H9 (cell line): ENCODE results near the gene PACS1. TPM values are rescaled to one million over a fixed set of nuclear protein-coding genes. Genes with fewer than 3 reads are reported as not detected.

ENCODE experiments used
- DNase-seq: peaks from one replicate; pipeline ENCODE4 v3.0.0-alpha.2; 2017
- H2AFZ ChIP-seq: one replicate; pipeline ENCODE4 v1.6.1; 2013; ENCODE audit warnings: mild to moderate bottlenecking, low read length, control low read depth, moderate library complexity
- H2AK5ac ChIP-seq: 2 replicates; pipeline ENCODE4 v1.6.1; 2013; ENCODE audit warnings: low read length, control low read depth, mixed read lengths; ENCODE audit not compliant: insufficient read length
- H2BK120ac ChIP-seq: one replicate; pipeline ENCODE4 v1.6.1; 2013; ENCODE audit warnings: low read depth, mild to moderate bottlenecking, low read length, control low read depth, inconsistent platforms; ENCODE audit not compliant: poor library complexity, severe bottlenecking
- H2BK12ac ChIP-seq: 2 replicates; pipeline ENCODE4 v1.6.1; 2013; ENCODE audit warnings: low read length, control low read depth, mixed read lengths, low read depth; ENCODE audit not compliant: insufficient read length
- H2BK15ac ChIP-seq: 2 replicates; pipeline ENCODE4 v1.6.1; 2013; ENCODE audit warnings: low read depth, low read length, control low read depth
- H2BK20ac ChIP-seq: one replicate; pipeline ENCODE4 v1.6.1; 2013; ENCODE audit warnings: low read depth, mild to moderate bottlenecking, low read length, control low read depth, inconsistent platforms; ENCODE audit not compliant: poor library complexity, severe bottlenecking
- H2BK5ac ChIP-seq: 2 replicates; pipeline ENCODE4 v1.6.1; 2013; ENCODE audit warnings: low read length, control low read depth, mixed read lengths; ENCODE audit not compliant: insufficient read length
- H3K14ac ChIP-seq: 2 replicates; pipeline ENCODE4 v1.6.1; 2013; ENCODE audit warnings: low read length, control low read depth; ENCODE audit not compliant: insufficient read depth
- H3K18ac ChIP-seq: 2 replicates; pipeline ENCODE4 v1.6.1; 2013; ENCODE audit warnings: low read depth, mild to moderate bottlenecking, mixed read lengths, low read length, control low read depth; ENCODE audit not compliant: insufficient read length
- H3K23ac ChIP-seq: 2 replicates; pipeline ENCODE4 v1.6.1; 2013; ENCODE audit warnings: low read length, control low read depth, mixed read lengths, low read depth; ENCODE audit not compliant: insufficient read length
- H3K23me2 ChIP-seq: 2 replicates; pipeline ENCODE4 v1.6.1; 2013; ENCODE audit warnings: low read depth, mild to moderate bottlenecking, mixed read lengths, low read length, control low read depth; ENCODE audit not compliant: insufficient read length, poor library complexity, severe bottlenecking
- H3K27ac ChIP-seq: 2 replicates; pipeline ENCODE4 v1.5.1; 2013; ENCODE audit warnings: low read length, control low read depth, mixed read lengths, low read depth; ENCODE audit not compliant: insufficient read length
- H3K27me3 ChIP-seq: 2 replicates; pipeline ENCODE4 v1.6.1; 2013; ENCODE audit warnings: low read length, control low read depth, inconsistent platforms; ENCODE audit not compliant: insufficient read depth
- H3K4ac ChIP-seq: 2 replicates; pipeline ENCODE4 v1.6.1; 2013; ENCODE audit warnings: low read depth, mild to moderate bottlenecking, control low read depth, inconsistent platforms, low read length, moderate library complexity
- H3K4me1 ChIP-seq: 2 replicates; pipeline ENCODE4 v1.6.1; 2013; ENCODE audit warnings: low read length, control low read depth, inconsistent platforms; ENCODE audit not compliant: insufficient read depth
- H3K4me2 ChIP-seq: 2 replicates; pipeline ENCODE4 v1.6.1; 2013; ENCODE audit warnings: low read length, control low read depth, mixed read lengths; ENCODE audit not compliant: insufficient read length, insufficient read depth
- H3K56ac ChIP-seq: 2 replicates; pipeline ENCODE4 v1.6.1; 2013; ENCODE audit warnings: low read depth, mild to moderate bottlenecking, mixed read lengths, low read length, control low read depth; ENCODE audit not compliant: insufficient read length
- H3K79me1 ChIP-seq: 2 replicates; pipeline ENCODE4 v1.6.1; 2013; ENCODE audit warnings: low read depth, mild to moderate bottlenecking, moderate library complexity, low read length, control low read depth, inconsistent platforms; ENCODE audit not compliant: insufficient read depth, poor library complexity, severe bottlenecking
- H3K79me2 ChIP-seq: 2 replicates; pipeline ENCODE4 v1.6.1; 2013; ENCODE audit warnings: low read length, control low read depth, inconsistent platforms; ENCODE audit not compliant: insufficient read depth
- H3K9ac ChIP-seq: 2 replicates; pipeline ENCODE4 v1.6.1; 2013; ENCODE audit warnings: low read length, control low read depth, mixed read lengths; ENCODE audit not compliant: insufficient read length; ENCODE audit errors: extremely low read depth
- H3K9me3 ChIP-seq: one replicate; pipeline ENCODE4 v1.6.1; 2013; ENCODE audit warnings: low read depth, low read length, inconsistent platforms; ENCODE audit not compliant: control insufficient read depth
- H3T11ph ChIP-seq: one replicate; pipeline ENCODE4 v1.6.1; 2013; ENCODE audit warnings: mild to moderate bottlenecking, low read length, control low read depth, inconsistent platforms
- H4K20me1 ChIP-seq: one replicate; pipeline ENCODE4 v1.6.1; 2013; ENCODE audit not compliant: control insufficient read depth, insufficient read length, insufficient read depth
- H4K5ac ChIP-seq: 2 replicates; pipeline ENCODE4 v1.6.1; 2013; ENCODE audit warnings: low read depth, mild to moderate bottlenecking, mixed read lengths, low read length, control low read depth; ENCODE audit not compliant: insufficient read length
- H4K8ac ChIP-seq: replicated peaks from 2 replicates; pipeline ENCODE4 v1.6.1; 2013; ENCODE audit warnings: low read length, control low read depth, mixed read lengths, low read depth; ENCODE audit not compliant: insufficient read length
- H4K91ac ChIP-seq: 2 replicates; pipeline ENCODE4 v1.6.1; 2013; ENCODE audit warnings: low read depth, mild to moderate bottlenecking, moderate library complexity, mixed read lengths, low read length, control low read depth; ENCODE audit not compliant: insufficient read length
- H3K27ac Mint-ChIP-seq, 3 experiments: 2 replicates in 2 of 3; 3 replicates in 1 of 3; pipeline ENCODE4 v1.8.0; 2020 to 2021; ENCODE audit warnings: mixed read lengths in 3 of 3, mild to moderate bottlenecking in 1 of 3, moderate library complexity in 1 of 3
- H3K27me3 Mint-ChIP-seq: 2 replicates; pipeline ENCODE4 v1.8.0; 2021; ENCODE audit warnings: low read depth, mild to moderate bottlenecking, moderate library complexity, mixed read lengths
- H3K36me3 Mint-ChIP-seq, 3 experiments: 2 replicates in 2 of 3; 3 replicates in 1 of 3; pipeline ENCODE4 v1.8.0; 2020 to 2021; ENCODE audit warnings: low read depth in 3 of 3, mixed read lengths in 3 of 3; ENCODE audit not compliant: insufficient read depth in 1 of 3
- H3K4me1 Mint-ChIP-seq, 2 experiments: 2 replicates each; pipeline ENCODE4 v1.8.0; 2020; ENCODE audit warnings: mixed read lengths in 2 of 2
- H3K4me3 Mint-ChIP-seq, 2 experiments: 2 replicates in 1 of 2; 3 replicates in 1 of 2; pipeline ENCODE4 v1.8.0; 2020 to 2021; ENCODE audit warnings: mild to moderate bottlenecking in 2 of 2, mixed read lengths in 2 of 2, moderate library complexity in 1 of 2
- H3K9me3 Mint-ChIP-seq, 2 experiments: 2 replicates in 1 of 2; 3 replicates in 1 of 2; pipeline ENCODE4 v1.8.0; 2020; ENCODE audit warnings: mild to moderate bottlenecking in 2 of 2, mixed read lengths in 2 of 2, moderate library complexity in 1 of 2
- CTCF ChIP-seq: fragments of 200-600 bp; sonication (generic); conservative IDR thresholded peaks from 3 replicates; pipeline ENCODE4 v1.8.0; 2021; ENCODE audit warnings: antibody characterized with exemption, mild to moderate bottlenecking
- WGBS: extraction: QIAGEN DNeasy Blood & Tissue Kit; methylation state at CpG from one replicate; pipeline ENCODE4 v1.1.7; 2013; ENCODE audit warnings: missing lambda C conversion rate, low lambda C conversion rate, mixed read lengths; ENCODE audit not compliant: insufficient read length; ENCODE audit errors: extremely low coverage; 5-methylcytosine and 5-hydroxymethylcytosine counted together
- total RNA-seq: library from RNA; stranded (reverse); gene quantifications from 2 replicates; pipeline ENCODE4 v1.2.1, GENCODE V29; 2021

The PACS1 gene
- total RNA-seq, 1 experiment from 2014 or later, result 35.5 TPM

- H3K79me1 ChIP-seq, result no peaks in the 10 kb centered on the region
- no peak overlapping the region for H2BK15ac ChIP-seq
- H2BK12ac ChIP-seq, result no peak overlapping the region
- Mint-ChIP-seq H3K27me3 (no peaks in the 10 kb centered on the region), H3K4me1 (peaks cover 16 to 21% of the 10 kb centered on the region in 2 experiments), H3K9me3 (peaks cover 0 to 3% of the 10 kb centered on the region in 2 experiments; a peak in 2 of 5 replicates), H3K27ac (no peak overlapping the region), H3K36me3 (peaks cover 17 to 32% (median 21%) of the 10 kb centered on the region in 3 experiments; a peak in 6 of 7 replicates), H3K4me3 (no peak overlapping the region)
- H3K56ac ChIP-seq, result no peak overlapping the region
- H4K20me1 ChIP-seq, result peaks cover 3% of the 10 kb centered on the region
- no peak overlapping the region for H4K91ac ChIP-seq
- H3K4me2 ChIP-seq, result no peak overlapping the region
- no peak for TF ChIP-seq CTCF
- no peak overlapping the region for H3K14ac ChIP-seq
- H2BK5ac ChIP-seq, result no peak overlapping the region
- no peak overlapping the region for H3K18ac ChIP-seq
- H2AFZ ChIP-seq, result no peak overlapping the region
- H3K9me3 ChIP-seq, result no peaks in the 10 kb centered on the region
- H3K79me2 ChIP-seq, result no peaks in the 10 kb centered on the region
- no CpG with 5 or more reads among the region's 88 CpGs for WGBS
- H3K23ac ChIP-seq, result no peak overlapping the region
- H4K5ac ChIP-seq, result no peak overlapping the region
- no peak overlapping the region for H4K8ac ChIP-seq
- H3K27ac ChIP-seq, result no peak overlapping the region
- no peak overlapping the region for H2AK5ac ChIP-seq
- DNase-seq, result no peak
- peaks cover 1% of the 10 kb centered on the region for H3K23me2 ChIP-seq
- no peak overlapping the region for H2BK120ac ChIP-seq
- no peak overlapping the region for H3K4ac ChIP-seq
- no peak overlapping the region for H3T11ph ChIP-seq
- no peaks in the 10 kb centered on the region for H3K27me3 ChIP-seq
- H3K4me1 ChIP-seq, result no peaks in the 10 kb centered on the region
- H2BK20ac ChIP-seq, result no peak overlapping the region
- H3K9ac ChIP-seq, result no peak overlapping the region
Measured at GRCh38 chr11:66042996-66043906, 26.8 kb upstream of the PACS1 start.
